ENCODE measurements around the gene BAIAP2L2. TPM values are rescaled to one million over a fixed set of nuclear protein-coding genes. Genes with fewer than 3 reads are reported as not detected.
"Not testable (repeated sequence)": the region's sequence is repeated elsewhere in the genome, so short reads cannot be mapped to it uniquely, and the experiment has no call there.

BAIAP2L2 gene
- total RNA-seq, 1 experiment from 2014 or later, result 0.20 TPM

GRCh38 chr22:38086001-38086845 lies 24.3 kb downstream of the BAIAP2L2 start:
- no peak for DNase-seq (ENCODE audit: low spot score)
- in situ Hi-C loops (cut with HindIII; ENCODE audit: low sequenced_read_pairs), result no loop called here

- in situ Hi-C loops (cut with HindIII; ENCODE audit: low sequenced_read_pairs), result no loop called here
- DNase-seq (ENCODE audit: low spot score), result no peak
These were observed 25.0 kb downstream of the BAIAP2L2 start for GRCh38 chr22:38085501-38085900.

- no peak for DNase-seq (ENCODE audit: low spot score)
- in situ Hi-C loops (cut with HindIII; ENCODE audit: low sequenced_read_pairs), result no loop called here
These were observed 25.4 kb downstream of the BAIAP2L2 start for GRCh38 chr22:38085056-38085455.

- no peak for DNase-seq (ENCODE audit: low spot score)
- in situ Hi-C loops (cut with HindIII; ENCODE audit: low sequenced_read_pairs), result no loop called here
These were observed 26.4 kb downstream of the BAIAP2L2 start, which contains the start of gene SLC16A8 for GRCh38 chr22:38083931-38084631. Gene SLC16A8, minus strand, starts transcription at chr22:38084184. Its CDS starts 1,311 bp downstream, at chr22:38082873.

- in situ Hi-C loops (cut with HindIII; ENCODE audit: low sequenced_read_pairs), result no loop called here
- no peak for DNase-seq (ENCODE audit: low spot score)
These were observed 27.3 kb downstream of the BAIAP2L2 start for GRCh38 chr22:38082986-38083710.

GRCh38 chr22:38081941-38082828 lies 28.3 kb downstream of the BAIAP2L2 start:
- in situ Hi-C loops (cut with HindIII; ENCODE audit: low sequenced_read_pairs), result no loop called here
- DNase-seq (ENCODE audit: low spot score), result no peak

- DNase-seq (ENCODE audit: low spot score), result no peak
- in situ Hi-C loops (cut with HindIII; ENCODE audit: low sequenced_read_pairs), result no loop called here
These were observed 28.9 kb downstream of the BAIAP2L2 start for GRCh38 chr22:38081636-38081940.

- no peak for DNase-seq (ENCODE audit: low spot score)
- in situ Hi-C loops (cut with HindIII; ENCODE audit: low sequenced_read_pairs), result no loop called here
These were observed 29.4 kb downstream of the BAIAP2L2 start for GRCh38 chr22:38080850-38081635.

GRCh38 chr22:38080474-38080849 lies 30.0 kb downstream of the BAIAP2L2 start:
- DNase-seq (ENCODE audit: low spot score), result no peak
- in situ Hi-C loops (cut with HindIII; ENCODE audit: low sequenced_read_pairs), result no loop called here

GRCh38 chr22:38079804-38080203 lies 30.7 kb downstream of the BAIAP2L2 start:
- in situ Hi-C loops (cut with HindIII; ENCODE audit: low sequenced_read_pairs), result no loop called here
- DNase-seq (ENCODE audit: low spot score), result no peak

GRCh38 chr22:38079208-38079607 lies 31.3 kb downstream of the BAIAP2L2 start:
- in situ Hi-C loops (cut with HindIII; ENCODE audit: low sequenced_read_pairs); DNase-seq (ENCODE audit: low spot score): not testable (repeated sequence)

GRCh38 chr22:38078046-38078840 lies 32.2 kb downstream of the BAIAP2L2 start:
- in situ Hi-C loops (cut with HindIII; ENCODE audit: low sequenced_read_pairs), result no loop called here
- DNase-seq (ENCODE audit: low spot score), result no peak

GRCh38 chr22:38077595-38077994 lies 32.9 kb downstream of the BAIAP2L2 start:
- in situ Hi-C loops (cut with HindIII; ENCODE audit: low sequenced_read_pairs), result no loop called here
- DNase-seq (ENCODE audit: low spot score), result no peak

GRCh38 chr22:38077096-38077495 lies 33.4 kb downstream of the BAIAP2L2 start:
- in situ Hi-C loops (cut with HindIII; ENCODE audit: low sequenced_read_pairs), result no loop called here
- no peak for DNase-seq (ENCODE audit: low spot score)

GRCh38 chr22:38075961-38076360 lies 34.5 kb downstream of the BAIAP2L2 start:
- no peak for DNase-seq (ENCODE audit: low spot score)
- in situ Hi-C loops (cut with HindIII; ENCODE audit: low sequenced_read_pairs), result no loop called here

GRCh38 chr22:38075105-38075825 lies 35.2 kb downstream of the BAIAP2L2 start:
- in situ Hi-C loops (cut with HindIII; ENCODE audit: low sequenced_read_pairs), result no loop called here

More at GRCh38 chr22:38075105-38075825, 35.2 kb downstream of the BAIAP2L2 start:
- no peak for DNase-seq (ENCODE audit: low spot score)
